Suprapubic skin (tissue), 4 donors: ENCODE results near the gene GLCE. TPM values are rescaled to one million over a fixed set of nuclear protein-coding genes. Genes with fewer than 3 reads are reported as not detected.

Experiments used
- DNase-seq, 2 donors: peaks; one replicate each; pipeline ENCODE4 v3.0.0-alpha.2; 2019; ENCODE audit warnings: low spot score in 2 of 2
- H3K27ac ChIP-seq: fragments of 200-600 bp; sonication (generic); one replicate; pipeline ENCODE4 v1.5.1; 2019
- H3K27me3 ChIP-seq: fragments of 200-600 bp; sonication (generic); one replicate; pipeline ENCODE4 v1.5.1; 2019
- H3K36me3 ChIP-seq: fragments of 200-600 bp; sonication (generic); one replicate; pipeline ENCODE4 v1.5.1; 2019
- H3K4me1 ChIP-seq: fragments of 200-600 bp; sonication (generic); one replicate; pipeline ENCODE4 v1.5.1; 2019
- H3K4me3 ChIP-seq: fragments of 200-600 bp; sonication (generic); one replicate; pipeline ENCODE4 v1.5.1; 2019; ENCODE audit warnings: mild to moderate bottlenecking
- H3K9me3 ChIP-seq: fragments of 200-600 bp; sonication (generic); one replicate; pipeline ENCODE4 v1.5.1; 2019
- EP300 ChIP-seq: sonication (generic); formaldehyde crosslinking; IDR thresholded peaks from one replicate; pipeline ENCODE4 v1.6.1; 2017; ENCODE audit warnings: antibody characterized with exemption
- POLR2A ChIP-seq, 2 donors: fragments of 450-650 bp; IDR thresholded peaks; one replicate each; pipeline ENCODE4 v1.6.1; 2017; ENCODE audit warnings: antibody characterized with exemption in 2 of 2, mild to moderate bottlenecking in 2 of 2, moderate library complexity in 2 of 2
- POLR2AphosphoS5 ChIP-seq, 3 donors: sonication (generic); formaldehyde crosslinking; IDR thresholded peaks; one replicate each; pipeline ENCODE4 v1.6.1; 2017; ENCODE audit warnings: antibody characterized with exemption in 3 of 3
- WGBS: methylation state at CpG from one replicate; pipeline ENCODE4 v1.1.5; 2018; 5-methylcytosine and 5-hydroxymethylcytosine counted together
- total RNA-seq, 4 donors: library from RNA; depleted of rRNA; stranded (reverse); fragments of >200 nt; gene quantifications; one replicate each; pipeline ENCODE4 v1.1.0, GENCODE V29; 2016
- TF ChIP-seq, protein P1 (sequence below), 2 donors: fragments of 200-600 bp in 1 of 2; fragments of 450-650 bp in 1 of 2; sonication (generic) in 1 of 2; IDR thresholded peaks; one replicate each; pipeline ENCODE4 v1.5.1; 2016 to 2019; ENCODE audit warnings: antibody characterized with exemption in 2 of 2, mild to moderate bottlenecking in 1 of 2, moderate library complexity in 1 of 2

The GLCE gene
- total RNA-seq: 10 to 100 TPM; 16.1 to 18.9 (median 16.9) TPM

GRCh38 chr15:69160141-69160993, at the start of gene GLCE:
TSS of gene GLCE (plus strand) at chr15:69160635. CDS start at chr15:69255807, 95,172 bp downstream.
- under 1% methylated on average over 27 of the region's 76 CpGs for WGBS
- no peak for TF ChIP-seq EP300
- TF ChIP-seq, protein P1, sequence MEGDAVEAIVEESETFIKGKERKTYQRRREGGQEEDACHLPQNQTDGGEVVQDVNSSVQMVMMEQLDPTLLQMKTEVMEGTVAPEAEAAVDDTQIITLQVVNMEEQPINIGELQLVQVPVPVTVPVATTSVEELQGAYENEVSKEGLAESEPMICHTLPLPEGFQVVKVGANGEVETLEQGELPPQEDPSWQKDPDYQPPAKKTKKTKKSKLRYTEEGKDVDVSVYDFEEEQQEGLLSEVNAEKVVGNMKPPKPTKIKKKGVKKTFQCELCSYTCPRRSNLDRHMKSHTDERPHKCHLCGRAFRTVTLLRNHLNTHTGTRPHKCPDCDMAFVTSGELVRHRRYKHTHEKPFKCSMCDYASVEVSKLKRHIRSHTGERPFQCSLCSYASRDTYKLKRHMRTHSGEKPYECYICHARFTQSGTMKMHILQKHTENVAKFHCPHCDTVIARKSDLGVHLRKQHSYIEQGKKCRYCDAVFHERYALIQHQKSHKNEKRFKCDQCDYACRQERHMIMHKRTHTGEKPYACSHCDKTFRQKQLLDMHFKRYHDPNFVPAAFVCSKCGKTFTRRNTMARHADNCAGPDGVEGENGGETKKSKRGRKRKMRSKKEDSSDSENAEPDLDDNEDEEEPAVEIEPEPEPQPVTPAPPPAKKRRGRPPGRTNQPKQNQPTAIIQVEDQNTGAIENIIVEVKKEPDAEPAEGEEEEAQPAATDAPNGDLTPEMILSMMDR (IDR thresholded peaks at IDR 0.05): no peak
- TF ChIP-seq POLR2A (IDR thresholded peaks at IDR 0.05): peak; percentile 5 to 64
- peak in 2 of 3 donors; percentile 41 to 64 for TF ChIP-seq POLR2AphosphoS5 (IDR thresholded peaks at IDR 0.05)

GRCh38 chr15:69114331-69114928, 46.0 kb upstream of the GLCE start:
- no peak overlapping the region for H3K27ac ChIP-seq
- no peaks in the 10 kb centered on the region for H3K9me3 ChIP-seq
- peaks cover 18% of the 10 kb centered on the region for H3K4me1 ChIP-seq
- no peaks in the 10 kb centered on the region for H3K36me3 ChIP-seq
- TF ChIP-seq EP300 (no peak), POLR2A (IDR thresholded peaks at IDR 0.05) (no peak), POLR2AphosphoS5 (IDR thresholded peaks at IDR 0.05) (no peak)
- TF ChIP-seq, protein P1 (IDR thresholded peaks at IDR 0.05): no peak
- DNase-seq: no peak
- 34% methylated on average over 11 of the region's 11 CpGs for WGBS
- H3K4me3 ChIP-seq: no peak overlapping the region
- H3K27me3 ChIP-seq: peaks cover 8% of the 10 kb centered on the region

More at GRCh38 chr15:69160141-69160993, at the start of gene GLCE:
- DNase-seq: peak; percentile 96
- Histone ChIP-seq H3K9me3 (no peaks in the 10 kb centered on the region), H3K4me3 (peak within 1 kb of the TSS; percentile 72), H3K27me3 (no peaks in the 10 kb centered on the region), H3K27ac (peak within 1 kb of the TSS; percentile 61), H3K36me3 (no peaks in the 10 kb centered on the region), H3K4me1 (peaks cover 15% of the 10 kb centered on the region)

GRCh38 chr15:69115031-69115430, 45.4 kb upstream of the GLCE start:
- DNase-seq: no peak
- no peak overlapping the region for H3K4me3 ChIP-seq
- H3K9me3 ChIP-seq: no peaks in the 10 kb centered on the region
- TF ChIP-seq, protein P1 (IDR thresholded peaks at IDR 0.05): no peak
- TF ChIP-seq EP300 (no peak), POLR2A (IDR thresholded peaks at IDR 0.05) (no peak), POLR2AphosphoS5 (IDR thresholded peaks at IDR 0.05) (no peak)
- H3K4me1 ChIP-seq: peaks cover 20% of the 10 kb centered on the region
- H3K27ac ChIP-seq: no peak overlapping the region
- peaks cover 8% of the 10 kb centered on the region for H3K27me3 ChIP-seq
- 61% methylated on average over 7 of the region's 7 CpGs for WGBS
- no peaks in the 10 kb centered on the region for H3K36me3 ChIP-seq

GRCh38 chr15:69116391-69116790, 44.0 kb upstream of the GLCE start:
- no peak overlapping the region for H3K4me3 ChIP-seq
- H3K9me3 ChIP-seq: no peaks in the 10 kb centered on the region
- no peak for DNase-seq
- H3K27ac ChIP-seq: no peak overlapping the region
- TF ChIP-seq POLR2A (IDR thresholded peaks at IDR 0.05): no peak
- no peak for TF ChIP-seq POLR2AphosphoS5 (IDR thresholded peaks at IDR 0.05)
- TF ChIP-seq, protein P1 (IDR thresholded peaks at IDR 0.05): no peak
- TF ChIP-seq EP300: no peak
- H3K36me3 ChIP-seq: no peaks in the 10 kb centered on the region
- WGBS: 75% methylated on average over 4 of the region's 4 CpGs
- H3K27me3 ChIP-seq: peaks cover 8% of the 10 kb centered on the region
- H3K4me1 ChIP-seq: peaks cover 20% of the 10 kb centered on the region

DNA sequence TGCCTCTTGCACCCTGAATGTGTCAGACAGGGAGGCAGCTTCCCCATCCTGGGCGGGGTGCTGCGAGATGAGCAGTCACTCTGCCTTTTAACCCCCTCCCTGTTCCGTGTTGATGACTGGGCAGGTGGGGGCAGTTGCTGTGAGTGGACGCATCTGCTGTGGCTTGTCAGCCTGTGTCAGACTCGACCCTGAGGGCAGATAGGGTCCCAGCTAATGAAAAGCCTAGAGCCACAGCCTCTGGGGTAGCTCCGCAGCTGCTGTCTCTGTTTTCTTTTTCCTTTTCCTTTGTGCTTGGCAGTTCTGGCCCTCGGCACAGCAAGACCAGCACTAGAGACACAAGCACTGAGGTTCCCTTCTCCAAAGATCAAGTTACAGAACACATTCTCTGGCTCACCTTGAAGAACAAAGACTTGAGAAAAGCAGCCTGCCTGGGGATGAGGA, 43.0 kb upstream of the GLCE start:
- no peak for DNase-seq
- H3K4me1 ChIP-seq: peaks cover 20% of the 10 kb centered on the region
- H3K9me3 ChIP-seq: no peaks in the 10 kb centered on the region
- no peak overlapping the region for H3K4me3 ChIP-seq
- H3K27ac ChIP-seq: no peak overlapping the region
- 48% methylated on average over 7 of the region's 7 CpGs for WGBS
- no peaks in the 10 kb centered on the region for H3K36me3 ChIP-seq
- TF ChIP-seq POLR2A (IDR thresholded peaks at IDR 0.05): no peak
- TF ChIP-seq, protein P1 (IDR thresholded peaks at IDR 0.05): no peak
- TF ChIP-seq EP300: no peak
- no peak for TF ChIP-seq POLR2AphosphoS5 (IDR thresholded peaks at IDR 0.05)
- H3K27me3 ChIP-seq: peaks cover 8% of the 10 kb centered on the region
